Testis (tissue), 3 donors: ENCODE measurements around the gene UGT2B17. TPM values are rescaled to one million over a fixed set of nuclear protein-coding genes. Genes with fewer than 3 reads are reported as not detected.
"Not testable (repeated sequence)": the region's sequence is repeated elsewhere in the genome, so short reads cannot be mapped to it uniquely, and the experiment has no call there.

Experiments used
- DNase-seq: peaks from one replicate; pipeline ENCODE4 v3.0.0-alpha.2; 2019
- H3K27ac ChIP-seq, 2 donors: fragments of 200-600 bp; sonication (generic); one replicate each; pipeline ENCODE4 v1.5.1; 2019
- H3K27me3 ChIP-seq: fragments of 200-600 bp; sonication (generic); one replicate; pipeline ENCODE4 v1.5.1; 2019
- H3K36me3 ChIP-seq: fragments of 200-600 bp; sonication (generic); one replicate; pipeline ENCODE4 v1.5.1; 2017; ENCODE audit warnings: low read depth; ENCODE audit errors: missing control alignments
- H3K4me1 ChIP-seq: fragments of 200-600 bp; sonication (generic); one replicate; pipeline ENCODE4 v1.5.1; 2019
- H3K4me3 ChIP-seq, 2 donors: fragments of 200-600 bp; sonication (generic); one replicate each; pipeline ENCODE4 v1.5.1; 2017 to 2019
- H3K9me3 ChIP-seq: fragments of 200-600 bp; sonication (generic); one replicate; pipeline ENCODE4 v1.5.1; 2017
- POLR2A ChIP-seq: fragments of 450-650 bp; IDR thresholded peaks from one replicate; pipeline ENCODE4 v1.6.1; 2017; ENCODE audit warnings: antibody characterized with exemption, mild to moderate bottlenecking, moderate library complexity
- WGBS, 2 donors: methylation state at CpG; one replicate each; pipeline ENCODE4 v1.1.5; 2018; 5-methylcytosine and 5-hydroxymethylcytosine counted together
- intact Hi-C: fragments of 100-400 bp; cut with DNase I; formaldehyde crosslinking; loops from one replicate; pipeline ENCODE4 v1.15.1; 2023; ENCODE audit warnings: low total_unique reads
- polyA plus RNA-seq: library from polyadenylated mRNA; stranded (reverse); fragments of 350-450 nt; fragmentation: Illumina TruSeq; extraction: RNeasy Lipid Tissue Mini Kit (QIAGEN cat#74804); gene quantifications from one replicate; pipeline ENCODE4 v1.2.3, GENCODE V29; 2014; ENCODE audit warnings: low read depth, low replicate concordance; ENCODE audit not compliant: insufficient read depth
- total RNA-seq, 2 donors: library from RNA; depleted of rRNA; stranded (reverse); fragments of >200 nt; gene quantifications; one replicate each; pipeline ENCODE4 v1.2.3, GENCODE V29; 2016
- TF ChIP-seq, protein P1 (sequence below), 3 experiments: fragments of 450-650 bp in 2 of 3; fragments of 200-600 bp in 1 of 3; sonication (generic) in 1 of 3; IDR thresholded peaks; one replicate each; pipeline ENCODE4 v1.5.1; 2016 to 2019; ENCODE audit warnings: antibody characterized with exemption in 3 of 3, mild to moderate bottlenecking in 2 of 3, moderate library complexity in 1 of 3

Gene UGT2B17
- total and polyA plus RNA-seq, 3 donors from 2014 or later, result 0.24 TPM; not detected in 2

DNA sequence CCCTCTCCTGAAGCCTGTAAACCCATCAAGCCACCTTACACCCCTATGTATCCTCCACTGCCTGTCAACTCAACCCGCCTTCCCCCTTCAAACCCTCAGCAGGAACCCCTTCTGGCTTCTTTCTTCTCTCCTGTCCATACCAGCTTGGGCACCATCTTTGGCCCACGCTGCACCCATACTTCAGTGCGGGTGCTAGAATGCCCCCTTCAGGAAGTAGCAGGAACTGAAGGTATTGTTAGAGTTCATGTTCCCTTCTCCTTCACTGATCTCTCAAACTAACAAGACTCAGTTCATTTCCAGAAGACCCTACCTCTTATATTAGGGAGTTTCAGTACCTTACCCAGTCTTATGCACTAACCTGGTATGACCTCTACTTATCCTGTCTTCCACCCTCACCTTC lies 1.5 kb upstream of the UGT2B17 start:
- Histone ChIP-seq H3K27ac (no peak overlapping the region), H3K27me3 (no peaks in the 10 kb centered on the region), H3K9me3 (no peaks in the 10 kb centered on the region), H3K4me1 (no peaks in the 10 kb centered on the region), H3K4me3 (no peak overlapping the region), H3K36me3 (no peaks in the 10 kb centered on the region)
- DNase-seq, result no peak
- no peak for TF ChIP-seq POLR2A
- TF ChIP-seq, protein P1, sequence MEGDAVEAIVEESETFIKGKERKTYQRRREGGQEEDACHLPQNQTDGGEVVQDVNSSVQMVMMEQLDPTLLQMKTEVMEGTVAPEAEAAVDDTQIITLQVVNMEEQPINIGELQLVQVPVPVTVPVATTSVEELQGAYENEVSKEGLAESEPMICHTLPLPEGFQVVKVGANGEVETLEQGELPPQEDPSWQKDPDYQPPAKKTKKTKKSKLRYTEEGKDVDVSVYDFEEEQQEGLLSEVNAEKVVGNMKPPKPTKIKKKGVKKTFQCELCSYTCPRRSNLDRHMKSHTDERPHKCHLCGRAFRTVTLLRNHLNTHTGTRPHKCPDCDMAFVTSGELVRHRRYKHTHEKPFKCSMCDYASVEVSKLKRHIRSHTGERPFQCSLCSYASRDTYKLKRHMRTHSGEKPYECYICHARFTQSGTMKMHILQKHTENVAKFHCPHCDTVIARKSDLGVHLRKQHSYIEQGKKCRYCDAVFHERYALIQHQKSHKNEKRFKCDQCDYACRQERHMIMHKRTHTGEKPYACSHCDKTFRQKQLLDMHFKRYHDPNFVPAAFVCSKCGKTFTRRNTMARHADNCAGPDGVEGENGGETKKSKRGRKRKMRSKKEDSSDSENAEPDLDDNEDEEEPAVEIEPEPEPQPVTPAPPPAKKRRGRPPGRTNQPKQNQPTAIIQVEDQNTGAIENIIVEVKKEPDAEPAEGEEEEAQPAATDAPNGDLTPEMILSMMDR (IDR thresholded peaks at IDR 0.05), result no peak
- 87 to 95% methylated on average over 3 of the region's 3 CpGs for WGBS, 2 donors
- intact Hi-C loops, result no loop called here

DNA sequence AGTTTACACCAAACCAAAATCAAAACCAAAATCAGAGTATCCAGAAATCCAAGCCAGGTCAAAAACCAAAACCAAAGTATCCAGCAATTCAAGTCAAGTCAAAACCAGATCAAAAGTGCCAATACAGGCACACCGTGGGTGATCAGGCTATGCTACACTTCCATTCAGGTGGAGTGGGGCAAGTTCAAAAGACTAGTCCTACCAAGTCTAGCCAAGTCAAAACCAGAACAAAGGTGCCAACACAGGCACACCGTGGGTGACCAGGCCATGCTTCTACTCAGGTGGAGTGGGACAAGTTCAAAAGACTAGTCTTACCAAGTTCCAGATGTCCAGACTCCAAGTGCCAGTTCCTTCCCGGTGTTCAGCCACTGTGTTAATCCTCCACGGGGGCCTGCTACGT lies 486 bp downstream of the UGT2B17 start:
- H3K27ac ChIP-seq, H3K27me3 ChIP-seq, H3K36me3 ChIP-seq, H3K4me3 ChIP-seq, H3K4me1 ChIP-seq, DNase-seq, intact Hi-C loops, H3K9me3 ChIP-seq: not testable (repeated sequence)
- WGBS, 2 donors, result 89 to 93% methylated on average over 2 to 5 of the region's 5 CpGs

DNA sequence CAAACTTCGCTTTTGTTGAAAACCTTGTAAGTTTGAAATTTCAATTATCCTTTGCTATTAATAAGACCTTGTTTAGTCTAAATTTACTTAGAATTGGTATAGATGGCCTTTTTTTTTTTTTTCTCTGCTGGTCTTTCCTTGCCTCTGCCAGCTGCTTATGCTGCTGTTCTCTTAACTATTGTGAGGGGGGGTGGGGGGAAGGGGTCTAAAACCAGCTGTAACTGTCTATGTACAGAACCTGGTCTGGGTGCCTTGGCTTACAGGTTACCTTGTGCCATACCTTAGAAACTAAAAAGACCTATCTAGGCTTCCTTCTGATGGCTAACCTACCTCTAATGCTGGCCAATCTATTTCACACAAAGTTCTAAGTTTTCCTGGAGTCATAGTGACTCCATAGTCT lies 1.0 kb downstream of the UGT2B17 start:
- Histone ChIP-seq H3K27me3 (no peaks in the 10 kb centered on the region), H3K4me1 (no peaks in the 10 kb centered on the region), H3K4me3 (no peak overlapping the region), H3K36me3 (no peaks in the 10 kb centered on the region), H3K27ac (no peak overlapping the region), H3K9me3 (no peaks in the 10 kb centered on the region)
- no peak for TF ChIP-seq POLR2A
- TF ChIP-seq, protein P1 (IDR thresholded peaks at IDR 0.05), result no peak
- intact Hi-C loops, result no loop called here
- DNase-seq, result no peak
- 86 to 92% methylated on average over 1 of the region's 1 CpG for WGBS, 2 donors

DNA sequence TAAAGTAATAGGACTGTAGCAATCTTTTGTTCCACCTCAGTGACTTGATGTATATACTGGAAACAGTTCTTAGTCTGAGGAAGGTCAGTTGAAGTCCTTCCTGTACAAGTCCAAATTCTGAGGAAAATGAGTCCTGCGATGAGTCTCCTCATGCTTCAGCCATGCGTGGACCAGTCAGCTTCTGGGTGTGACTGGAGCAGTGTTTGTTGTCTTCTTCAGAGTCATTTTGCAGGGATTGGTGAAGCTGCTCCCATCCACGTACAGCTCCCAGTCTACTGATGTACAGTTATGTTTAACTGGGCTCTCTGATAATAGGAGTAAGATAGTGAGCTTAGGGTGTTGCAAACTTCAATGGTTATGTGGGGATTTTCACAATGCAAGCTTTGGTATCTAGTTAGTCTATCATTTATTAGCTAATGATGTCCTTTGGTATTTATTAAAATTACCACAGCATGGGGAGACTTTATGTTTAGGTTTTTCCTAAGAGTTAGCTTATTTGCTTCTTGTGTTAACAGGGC lies 3.4 kb downstream of the UGT2B17 start:
- no peaks in the 10 kb centered on the region for H3K27me3 ChIP-seq
- H3K4me3 ChIP-seq, result no peak overlapping the region
- no peak for DNase-seq
- intact Hi-C loops, result no loop called here
- 88 to 90% methylated on average over 3 of the region's 3 CpGs for WGBS, 2 donors
- no peaks in the 10 kb centered on the region for H3K36me3 ChIP-seq
- no peak for TF ChIP-seq POLR2A
- TF ChIP-seq, protein P1 (IDR thresholded peaks at IDR 0.05), result no peak
- H3K27ac ChIP-seq, result no peak overlapping the region
- H3K4me1 ChIP-seq, result no peaks in the 10 kb centered on the region
- no peaks in the 10 kb centered on the region for H3K9me3 ChIP-seq

DNA sequence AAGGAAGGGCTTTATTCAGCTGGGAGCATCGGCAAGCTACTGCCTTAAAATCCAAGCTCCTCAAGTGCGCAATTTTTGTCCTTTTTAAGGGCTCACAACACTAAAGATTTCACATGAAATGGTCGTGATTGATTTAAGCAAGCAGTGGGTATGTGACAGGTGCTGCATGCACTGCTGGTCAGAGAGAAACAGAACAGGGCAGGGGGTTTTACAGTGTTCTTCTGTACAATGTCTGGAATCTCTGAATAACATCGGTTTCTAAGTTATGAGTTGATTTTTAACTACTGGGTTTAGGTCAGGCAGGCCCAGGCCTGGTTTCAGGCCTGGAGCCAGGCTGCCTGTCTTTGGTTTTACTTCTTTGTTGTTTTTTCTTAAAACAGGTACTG lies 6.0 kb downstream of the UGT2B17 start:
- TF ChIP-seq, protein P1 (IDR thresholded peaks at IDR 0.05), result no peak
- no peak for TF ChIP-seq POLR2A
- no peaks in the 10 kb centered on the region for H3K36me3 ChIP-seq
- no peaks in the 10 kb centered on the region for H3K4me1 ChIP-seq
- no peak for DNase-seq
- WGBS, 2 donors, result 84% methylated on average over 4 of the region's 4 CpGs
- intact Hi-C loops, result no loop called here
- H3K27ac ChIP-seq, result no peak overlapping the region
- no peak overlapping the region for H3K4me3 ChIP-seq
- H3K9me3 ChIP-seq, result no peaks in the 10 kb centered on the region
- no peaks in the 10 kb centered on the region for H3K27me3 ChIP-seq
